A549 treated with RU486 at 1 μM for 4 hours (cell line): Measurements from ENCODE around the gene NBPF15. TPM values are rescaled to one million over a fixed set of nuclear protein-coding genes. Genes with fewer than 3 reads are reported as not detected.

Source experiments
- total RNA-seq: library from RNA; stranded (reverse); fragments of 200-300 nt; extraction: Qiagen RNA extraction; gene quantifications from 5 replicates; pipeline ENCODE4 v1.2.3, GENCODE V29; 2022; ENCODE audit warnings: low read depth

The NBPF15 gene
- total RNA-seq = 14.2 to 22.5 TPM (median 21.1 TPM) in 5 replicates

GRCh38 chr1:144461136-144461759 is at the start of gene NBPF15:
Gene NBPF15 (minus strand): TSS chr1:144461669. CDS start chr1:144440003, 21,666 bp downstream.

Other genes with a start within 250 kb of the NBPF15 start
- gene PPIAL4E, start 88.0 kb downstream of the NBPF15 start, total RNA-seq = not detected in 5 replicates
- not detected in 5 replicates for gene PPIAL4F, start 131.2 kb upstream of the NBPF15 start, total RNA-seq